ENCODE results near the gene PEX11B.

PEX11B gene

DNA sequence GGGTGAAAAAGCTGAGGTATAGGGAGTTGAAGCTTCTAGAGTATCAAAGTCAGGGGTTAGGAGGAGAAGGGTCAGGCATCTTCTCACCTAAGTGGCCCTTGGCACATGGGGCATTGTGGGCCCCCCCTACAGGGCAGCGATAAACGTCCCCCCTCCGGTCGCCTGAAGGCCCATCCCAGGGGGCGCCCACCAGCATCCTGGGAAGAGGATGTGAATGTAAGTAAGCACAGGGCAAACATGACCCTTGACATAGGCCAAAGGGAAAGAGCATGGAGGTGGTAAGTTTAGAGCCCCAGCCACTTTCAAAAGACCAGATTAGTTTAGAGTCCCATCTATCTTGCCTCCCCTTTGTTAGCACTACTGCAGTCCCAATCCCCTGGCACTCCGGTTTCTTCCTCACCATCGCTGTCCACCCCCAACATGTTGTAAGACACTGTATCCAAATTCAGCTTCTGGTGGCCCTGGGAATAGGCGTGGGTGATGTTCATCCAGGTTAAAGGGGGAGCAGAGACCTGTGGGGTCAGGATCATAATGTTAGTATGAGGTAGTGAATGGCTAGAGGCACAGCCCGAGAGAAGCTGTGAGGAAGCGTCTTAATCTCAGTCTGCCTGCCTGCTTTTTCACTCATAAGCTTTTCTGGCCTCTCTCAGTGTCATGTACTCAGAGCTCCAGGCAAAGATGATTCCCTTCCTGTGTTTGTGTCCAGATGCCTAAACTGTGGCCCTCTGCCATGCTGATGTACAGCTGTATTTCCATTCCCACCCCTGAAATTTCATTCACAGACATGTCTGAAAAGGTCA, 11.4 kb downstream of the PEX11B start:
- DNase-seq, result peak; percentile 7

DNA sequence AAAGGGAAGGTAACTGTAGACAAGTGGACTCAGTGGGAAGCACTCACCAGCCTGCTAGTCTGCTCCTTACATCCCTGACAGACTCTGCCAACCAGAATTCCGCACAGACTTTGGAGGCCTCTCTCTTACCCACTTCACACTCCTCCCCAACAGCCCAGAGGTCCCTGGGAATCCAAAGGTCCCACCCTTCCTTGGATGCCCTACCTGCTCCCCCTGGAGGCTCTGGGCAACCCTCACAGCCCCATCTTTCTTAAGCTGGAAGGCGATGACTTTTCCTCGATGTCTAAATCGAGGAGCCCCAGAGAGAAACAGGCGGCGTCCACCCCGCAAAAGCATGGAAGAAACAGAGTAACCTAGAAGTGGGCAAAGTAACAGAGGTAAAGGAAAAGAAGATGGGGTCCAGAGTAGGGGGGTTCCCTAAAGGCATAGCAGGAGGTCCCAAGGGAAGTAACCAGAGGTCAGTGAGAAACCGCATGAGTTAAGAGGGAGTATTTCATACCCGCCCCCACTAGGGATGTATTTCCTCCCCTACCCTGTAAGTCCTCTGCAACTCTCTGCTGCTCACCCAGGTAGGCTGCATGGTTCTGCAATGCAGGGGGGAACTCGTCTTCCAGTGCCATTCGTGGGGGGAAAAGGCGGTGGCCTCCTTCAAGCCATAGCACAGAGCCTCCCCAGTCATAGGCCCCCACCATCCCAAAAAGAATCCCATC, 17.1 kb downstream of the PEX11B start:
- no peak for DNase-seq

DNA sequence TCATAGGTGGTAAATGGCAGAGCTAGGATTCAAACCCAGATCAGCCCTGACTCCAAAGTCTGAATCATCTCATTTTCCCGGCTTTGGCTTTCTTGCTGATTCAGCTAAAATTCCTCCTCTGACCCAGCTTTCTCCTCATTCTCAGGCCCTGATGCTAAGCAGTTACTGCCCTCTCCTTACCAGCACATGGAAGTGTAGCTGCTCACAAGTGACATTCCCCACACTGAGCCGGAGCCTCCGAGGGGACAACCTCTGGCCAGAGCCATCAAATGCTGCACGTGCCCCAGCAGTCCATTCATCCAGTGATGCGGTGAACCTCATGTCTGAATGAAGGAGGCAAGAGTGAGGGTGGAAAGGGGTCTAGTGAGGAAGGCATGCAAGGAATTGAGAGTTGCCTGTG, 19.8 kb downstream of the PEX11B start:
- no peak for DNase-seq

DNA sequence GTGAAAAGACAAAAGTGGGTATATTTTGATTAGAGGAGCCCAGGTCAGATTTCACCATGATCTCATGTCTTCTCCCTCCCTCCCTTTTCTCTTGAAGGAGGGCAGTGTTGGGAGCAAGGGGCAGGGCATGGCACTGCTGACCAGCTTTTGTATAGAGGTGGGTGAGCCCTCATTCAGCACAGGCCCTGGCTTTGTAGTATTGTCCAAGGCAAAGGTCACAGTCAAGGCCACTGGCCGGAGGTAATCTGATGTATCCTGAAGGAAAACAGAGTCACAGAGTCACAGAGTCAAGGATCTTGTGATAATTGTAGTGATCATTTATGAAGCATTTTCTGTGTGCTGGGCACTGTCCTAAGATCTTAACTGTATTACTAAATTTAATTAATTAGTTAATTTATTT, 20.5 kb downstream of the PEX11B start:
- DNase-seq, result no peak

DNA sequence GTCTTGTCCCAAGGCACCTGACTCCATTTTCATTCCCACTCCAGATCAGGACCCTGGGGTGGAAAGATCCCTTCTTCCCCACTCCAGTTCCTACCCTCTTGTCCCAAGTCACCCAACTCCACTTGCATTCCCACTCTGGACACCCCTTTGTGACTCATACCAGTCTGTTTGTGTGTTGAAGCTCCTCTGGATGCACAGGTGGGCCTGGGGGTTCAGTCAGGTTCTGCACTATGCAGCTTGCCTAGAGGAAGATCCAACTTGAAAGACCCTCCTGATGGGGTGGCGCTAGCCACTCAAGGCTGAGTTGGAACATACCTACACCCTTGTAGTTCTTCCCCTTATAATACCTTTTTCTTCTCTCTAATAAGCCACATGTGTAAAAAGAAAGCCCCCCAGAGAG, 23.0 kb downstream of the PEX11B start:
- no peak for DNase-seq

DNA sequence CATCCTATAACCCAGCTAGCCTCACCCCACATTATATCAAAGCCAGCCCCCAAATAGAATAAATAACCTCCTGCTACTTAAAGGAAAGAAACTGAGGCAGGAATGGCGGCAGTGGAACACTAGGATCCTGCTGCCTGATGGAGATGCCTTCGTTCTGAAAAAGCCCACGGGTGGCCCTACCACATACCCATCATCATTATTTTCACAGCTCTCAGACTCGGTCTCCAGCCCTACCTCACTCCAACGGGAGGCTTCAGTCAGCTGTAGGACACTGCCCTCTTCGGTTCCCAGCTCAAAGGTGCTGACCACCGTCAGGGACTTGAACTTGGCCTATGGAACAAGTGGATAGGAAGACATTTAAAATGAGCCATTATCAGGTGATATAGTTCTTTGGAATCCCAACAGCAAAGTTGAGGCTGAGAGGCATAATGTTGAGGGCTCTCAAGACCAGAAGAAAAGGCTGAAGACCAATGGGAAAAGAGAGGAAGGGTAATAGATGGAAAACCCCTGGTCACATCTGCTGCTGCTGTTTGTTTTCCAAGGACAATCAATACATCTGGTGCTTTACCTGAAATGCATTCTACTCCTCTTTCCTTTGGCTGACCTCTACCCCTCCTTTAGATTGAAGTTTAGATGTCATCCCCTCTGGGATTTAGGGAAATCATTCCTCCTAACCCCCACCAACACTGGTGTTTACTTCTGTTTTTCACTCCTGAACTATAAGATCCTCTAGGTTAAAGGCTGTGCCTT, 25.0 kb downstream of the PEX11B start:
- DNase-seq, result no peak

DNA sequence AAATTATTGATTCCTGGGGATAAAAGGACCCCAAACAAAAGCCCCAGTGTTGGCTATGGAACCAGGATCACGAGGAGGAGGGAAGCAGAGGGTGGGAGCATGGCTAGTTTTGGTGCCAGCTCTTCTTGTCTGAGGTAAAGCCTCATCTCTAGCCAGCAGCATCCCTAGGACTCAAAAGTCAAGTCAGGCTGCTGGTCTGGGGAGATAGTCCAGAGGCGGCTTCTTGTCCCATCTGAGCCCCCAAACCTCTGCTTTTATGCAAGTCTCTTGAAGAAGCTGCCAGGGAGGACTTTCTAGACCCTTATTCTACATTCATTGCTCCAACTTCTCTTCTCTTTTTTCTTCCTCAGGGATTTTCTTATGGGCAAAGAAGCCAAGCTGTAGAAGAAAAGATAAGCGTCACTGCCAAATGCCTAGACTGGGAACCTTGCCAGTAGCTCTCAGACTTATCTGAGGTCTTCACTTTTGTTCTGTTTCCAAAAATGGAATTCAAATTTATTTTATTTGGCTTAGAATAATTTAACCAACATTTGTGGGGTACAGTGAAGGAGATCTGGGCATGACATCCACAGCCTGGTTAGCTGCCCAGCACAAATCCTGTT, 25.9 kb downstream of the PEX11B start:
- peak; percentile 45 for DNase-seq

DNA sequence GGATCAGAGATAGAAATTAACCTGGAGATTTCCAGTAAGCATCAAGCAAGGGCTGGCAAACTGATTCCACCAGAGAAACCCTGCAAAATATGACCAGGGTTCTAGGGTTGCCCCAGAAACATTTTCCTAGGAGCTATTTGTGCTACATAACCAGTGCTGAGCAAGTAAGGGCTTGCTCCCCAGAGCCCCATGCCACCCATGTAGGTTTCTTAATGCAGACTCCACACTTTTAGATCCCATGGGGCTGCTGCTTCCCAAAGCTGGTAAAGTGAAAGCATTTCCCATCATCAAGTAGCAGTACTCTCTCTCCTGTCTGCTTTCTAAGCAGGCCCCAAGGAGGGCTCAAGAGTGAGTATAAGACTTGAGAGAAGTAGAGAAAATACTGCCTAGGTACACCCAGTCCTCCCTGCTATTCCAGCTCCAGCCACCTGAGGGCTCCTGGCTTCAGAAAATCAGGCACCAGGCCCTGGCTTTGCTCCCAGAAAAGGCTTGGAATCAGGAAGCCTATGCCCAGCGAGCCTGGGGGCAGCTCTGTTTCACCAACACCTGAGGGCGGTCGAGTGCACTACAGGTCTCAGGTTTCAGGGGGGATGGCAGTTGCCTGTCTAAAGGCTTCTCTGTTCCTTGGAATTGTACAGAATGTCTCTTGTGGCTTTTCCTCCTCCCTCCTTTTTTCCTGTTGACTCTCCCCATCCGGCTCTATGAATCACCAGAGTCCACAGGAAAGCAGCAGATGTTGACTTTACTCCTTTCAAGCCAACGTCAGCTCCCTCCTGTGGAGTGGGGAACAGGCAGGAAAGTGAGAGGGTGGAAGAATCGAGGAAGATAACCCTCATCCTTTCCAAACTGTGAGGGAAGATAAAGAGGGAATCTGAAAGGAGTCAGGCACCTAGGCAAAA, 26.7 kb downstream of the PEX11B start:
- DNase-seq, result peak; percentile 100

DNA sequence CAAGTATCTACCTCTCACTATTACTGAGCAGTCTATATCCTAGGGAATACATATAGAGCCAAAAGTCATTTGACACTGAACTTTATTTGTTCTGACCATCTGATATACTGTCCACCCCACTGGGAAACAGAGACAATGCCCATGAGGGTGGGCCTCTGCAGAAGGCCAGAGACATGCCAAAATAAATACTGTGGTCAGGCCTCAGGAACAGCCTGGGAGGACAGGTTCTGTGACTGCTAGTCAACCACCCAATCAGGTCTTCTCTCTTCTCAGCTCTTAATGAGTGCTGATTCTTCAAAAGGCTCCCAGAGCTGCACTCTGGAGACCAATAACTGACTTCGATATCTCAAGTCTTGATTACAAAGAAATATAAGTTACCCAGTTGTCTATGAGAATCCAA, 27.4 kb downstream of the PEX11B start:
- peak; percentile 14 for DNase-seq

DNA sequence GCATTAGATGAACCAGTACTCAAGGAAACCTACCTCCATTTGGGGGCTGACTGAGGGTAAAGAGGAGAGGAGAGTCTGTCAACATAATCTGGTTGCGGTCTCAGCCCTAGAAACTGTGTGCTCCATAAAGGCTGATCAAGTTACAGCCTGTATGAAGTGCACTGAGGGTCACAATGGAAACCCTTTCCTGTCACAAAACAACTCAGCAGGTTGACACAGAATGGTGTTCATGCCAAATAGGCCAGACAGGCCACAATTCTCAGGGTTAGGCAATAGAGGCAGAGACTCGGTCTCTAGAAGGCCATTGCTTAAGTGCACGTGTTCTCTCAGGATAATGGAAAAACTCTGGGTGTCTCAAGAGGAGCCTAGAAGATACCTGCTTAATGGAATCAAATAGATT, 28.8 kb downstream of the PEX11B start:
- DNase-seq, result no peak

DNA sequence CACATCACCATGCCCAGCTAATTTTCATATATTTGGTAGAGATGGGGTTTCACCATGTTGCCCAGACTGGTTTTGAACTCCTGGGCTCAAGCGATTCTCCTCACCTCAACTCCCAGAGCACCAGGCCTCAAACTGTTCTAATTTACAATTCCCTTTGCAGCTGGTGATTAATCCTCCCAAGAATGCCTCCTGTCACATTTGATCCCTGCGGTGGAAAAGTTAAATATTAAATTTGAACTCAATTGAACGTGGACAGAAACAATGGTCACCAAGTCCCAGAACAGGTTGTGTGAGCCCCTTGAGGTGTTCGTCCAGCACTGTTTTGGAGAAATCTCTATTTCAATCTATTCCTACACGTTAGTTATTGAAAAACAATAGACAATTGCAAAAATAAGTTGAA, 30.9 kb downstream of the PEX11B start:
- no peak for DNase-seq

DNA sequence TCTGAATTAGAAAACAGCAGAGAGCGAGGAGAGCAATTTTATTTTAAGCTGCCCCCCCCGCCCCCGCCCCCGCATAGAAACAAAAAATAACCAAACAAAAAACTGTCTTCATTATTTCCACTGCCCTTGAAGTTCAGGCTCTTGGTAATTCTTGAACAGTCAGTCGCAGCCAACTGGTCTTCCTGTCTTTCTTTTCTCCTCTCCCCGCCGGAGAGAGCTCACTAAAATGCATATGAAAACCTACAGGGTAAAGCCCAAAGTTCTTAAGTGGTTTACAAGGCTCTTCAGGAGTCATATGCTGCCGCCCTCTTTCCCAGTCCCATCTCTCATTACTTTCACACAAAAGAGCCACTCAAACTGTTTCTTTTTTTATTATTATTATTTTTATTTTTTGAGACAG, 31.7 kb downstream of the PEX11B start:
- no peak for DNase-seq

DNA sequence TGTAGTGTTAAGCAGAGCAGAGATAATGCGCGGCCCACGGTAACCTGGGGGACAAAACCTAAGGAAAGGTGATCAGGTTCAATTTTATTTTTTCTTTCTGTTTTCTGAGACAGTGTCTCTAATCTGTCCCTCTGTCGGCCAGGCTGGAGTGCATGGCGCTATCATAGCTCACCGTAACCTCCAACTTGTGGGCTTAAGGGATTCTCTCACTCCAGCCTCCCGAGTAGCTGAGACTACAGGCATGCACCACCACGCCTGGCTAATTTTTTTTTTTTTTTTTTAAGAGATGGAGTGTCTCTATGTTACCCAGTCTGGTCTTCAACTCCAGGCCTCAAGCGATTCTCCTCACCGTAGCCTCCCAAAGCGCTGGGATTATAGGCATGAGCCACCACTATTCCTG, 32.1 kb downstream of the PEX11B start:
- no peak for DNase-seq

DNA sequence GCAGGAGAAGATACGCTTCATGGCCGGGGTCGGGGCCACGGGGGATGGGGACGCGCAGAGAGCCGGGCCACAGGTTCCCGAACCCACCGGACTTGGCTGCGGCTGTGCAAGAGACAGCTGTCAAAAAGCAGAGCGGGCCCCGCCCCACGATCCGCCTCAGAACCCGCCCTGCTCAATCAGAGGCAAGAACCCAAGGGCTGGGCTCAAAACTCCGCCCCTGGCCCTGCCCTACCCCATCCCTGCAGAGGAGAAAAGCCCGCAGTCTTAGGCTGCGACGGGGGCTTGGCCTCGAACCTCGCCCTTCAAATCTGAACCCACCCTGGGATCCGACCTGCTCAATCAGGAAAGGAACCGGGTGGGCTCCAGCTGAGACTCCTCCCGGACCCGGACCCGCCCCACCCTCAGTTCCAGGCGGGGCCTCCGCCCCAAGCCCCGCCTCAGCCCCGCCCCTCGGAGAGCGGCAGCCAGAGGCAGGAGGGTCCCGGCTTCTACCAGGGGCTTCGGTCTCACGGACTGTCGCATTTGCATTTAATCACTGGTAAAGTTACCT, 32.7 kb downstream of the PEX11B start, which contains the start of gene ANKRD35:
ANKRD35 (minus strand) TSS at position 129 of the 550 bp plus-strand sequence; CDS start at position 21, 108 bp downstream.
- DNase-seq, result peak; percentile 50

DNA sequence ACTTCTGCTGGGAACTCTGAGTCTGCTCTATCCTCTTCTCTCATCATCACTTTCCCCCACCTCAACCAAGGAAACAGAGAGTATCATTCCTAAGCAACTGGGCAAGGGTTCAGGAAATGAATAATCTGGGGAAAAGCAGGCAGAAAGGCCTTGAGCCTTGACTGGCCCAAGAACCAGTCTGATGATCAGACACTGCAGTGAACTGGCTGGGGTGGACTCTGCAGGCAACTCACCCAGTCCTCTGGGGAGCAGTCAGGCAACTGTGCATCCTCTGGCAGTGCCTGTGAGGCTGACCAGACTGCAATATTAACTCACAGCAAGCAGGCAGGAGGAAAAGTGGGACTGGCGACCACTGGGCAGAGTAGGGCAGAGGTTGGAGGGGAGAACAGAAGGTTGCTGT, 33.8 kb downstream of the PEX11B start:
- DNase-seq, result peak; percentile 31

DNA sequence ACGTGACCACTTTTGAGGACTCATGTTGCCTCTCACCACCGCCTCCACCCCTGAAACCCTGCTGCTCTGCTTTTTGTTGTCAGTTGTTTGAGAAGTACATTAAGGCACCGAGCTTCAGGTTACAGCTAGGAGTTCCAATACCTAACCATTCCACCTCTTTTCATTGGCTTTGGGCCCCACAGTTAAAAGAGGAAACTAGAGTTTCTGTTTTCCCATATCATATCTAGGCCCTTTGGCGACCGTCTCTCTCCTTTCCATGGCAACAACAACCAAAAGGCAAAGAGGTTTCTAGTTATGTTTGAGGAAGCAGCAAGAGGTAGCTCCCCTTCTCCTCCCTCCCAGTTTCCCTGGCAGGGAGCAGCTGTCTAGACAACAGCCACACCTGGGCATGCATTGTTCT, 38.7 kb downstream of the PEX11B start:
- no peak for DNase-seq

DNA sequence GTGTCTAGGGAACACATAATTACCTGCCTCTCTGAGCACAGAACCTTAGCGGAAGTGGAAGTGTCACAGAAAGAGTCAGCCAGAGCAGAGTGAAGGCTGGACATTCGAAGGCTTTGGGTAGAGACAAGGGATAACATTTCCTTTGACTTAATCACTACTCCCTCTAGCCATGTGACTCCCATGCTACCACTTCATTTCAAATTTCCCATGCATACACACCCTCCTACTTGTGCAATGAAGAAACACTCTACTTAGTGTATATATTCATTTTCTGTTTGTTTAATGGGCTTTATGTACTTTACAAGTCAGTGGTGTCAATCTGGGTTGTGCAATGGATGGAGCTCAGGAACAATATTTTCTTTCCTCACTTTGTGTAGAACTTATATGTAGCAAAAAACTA, 39.8 kb downstream of the PEX11B start:
- no peak for DNase-seq

DNA sequence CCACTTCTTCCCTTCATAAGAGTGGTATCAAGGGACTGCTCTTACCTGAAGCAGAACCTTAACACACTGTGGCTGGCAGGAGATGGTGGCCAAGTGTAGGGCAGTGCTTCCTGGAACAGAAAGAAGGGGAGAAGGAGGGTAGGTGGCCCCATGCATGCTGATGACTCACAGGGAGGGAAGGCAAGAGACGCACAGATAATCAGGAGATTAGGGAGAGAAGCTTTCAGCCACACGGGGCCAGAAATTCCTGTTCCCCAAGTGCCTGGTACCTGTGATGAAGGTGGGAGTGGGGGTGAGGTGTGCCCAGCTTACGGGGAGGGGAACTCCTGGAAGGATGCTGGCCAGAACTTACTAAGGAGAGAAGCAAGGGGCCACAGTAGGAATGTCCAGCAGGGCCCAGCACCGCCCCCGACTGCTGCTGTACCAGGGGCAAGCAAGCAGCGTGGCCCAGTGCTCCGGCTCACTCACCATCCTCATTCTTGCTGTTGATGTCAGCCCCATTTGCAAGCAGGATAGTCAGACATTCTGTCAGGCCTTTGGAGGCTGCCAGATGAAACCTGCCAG, 40.5 kb downstream of the PEX11B start:
- DNase-seq, result no peak

DNA sequence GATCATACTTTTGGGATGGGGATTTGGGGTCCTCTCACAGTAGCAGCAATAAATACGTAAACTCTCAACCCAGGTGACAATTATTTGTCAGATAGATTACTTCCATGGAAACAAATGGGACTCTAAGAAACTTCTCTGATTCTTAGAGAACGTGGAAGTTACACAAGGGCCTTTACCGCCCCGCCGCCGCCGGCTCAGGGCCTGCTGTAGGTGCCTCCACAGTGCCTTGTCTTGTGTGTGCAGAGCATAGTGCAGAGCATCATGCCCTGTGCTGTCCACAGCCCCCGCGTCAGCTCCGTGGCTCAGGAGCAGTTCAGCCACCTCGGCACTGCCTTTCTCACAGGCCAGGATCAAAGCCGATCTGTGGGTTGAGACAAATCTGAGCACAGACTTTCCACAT, 43.9 kb downstream of the PEX11B start:
- no peak for DNase-seq

DNA sequence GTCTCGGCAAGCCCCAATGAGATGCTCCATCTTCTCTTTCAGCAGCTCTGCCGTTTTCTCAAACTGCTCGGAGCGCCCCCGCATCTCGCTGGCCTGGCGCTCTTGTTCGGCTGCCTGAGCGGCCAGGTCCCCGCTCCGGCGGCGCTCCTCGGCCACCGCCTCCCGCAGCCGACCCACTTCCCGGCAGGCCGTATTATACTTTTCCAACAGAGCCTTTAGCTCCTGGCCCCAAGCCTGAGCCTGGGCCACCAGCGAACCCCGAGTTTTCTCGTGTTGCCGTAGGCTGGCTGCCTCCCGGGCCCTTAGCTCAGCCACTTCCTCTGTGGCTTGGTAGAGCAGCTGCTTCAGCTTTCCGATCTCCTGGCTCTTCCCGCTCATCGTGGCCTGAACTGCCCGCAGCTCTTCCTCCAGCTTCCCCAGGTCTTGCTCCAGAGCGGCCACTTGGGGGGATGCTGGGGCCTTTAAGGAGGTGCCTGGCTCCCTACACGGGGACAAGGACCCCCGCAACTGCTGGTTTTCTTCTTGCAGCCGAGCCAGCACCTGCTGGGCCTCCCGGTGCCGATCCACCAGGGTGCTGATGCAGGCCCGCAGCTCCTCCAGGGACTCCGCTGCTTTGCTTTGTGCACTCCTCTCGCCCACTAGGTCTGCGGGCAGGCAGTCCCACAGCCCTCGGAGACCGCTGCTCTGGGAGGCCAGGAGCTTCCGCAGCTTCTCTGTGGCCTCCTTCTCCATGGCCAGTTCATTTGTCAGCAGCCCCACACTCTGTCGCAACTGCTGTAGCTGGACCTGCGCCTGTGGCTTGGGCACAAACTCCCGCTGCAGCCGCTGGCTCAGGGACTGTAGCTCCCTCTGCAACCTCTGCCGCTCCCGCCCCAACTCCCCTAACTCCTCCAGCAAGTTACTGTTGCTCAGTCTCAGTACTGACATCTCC, 46.3 kb downstream of the PEX11B start:
- peak; percentile 36 for DNase-seq
